HEK293 (cell line): ENCODE results near the gene FAM171A2.

Experiments
- CTCF ChIA-PET: fragments of 350-600 bp; formaldehyde crosslinking; extraction: SDS; loops from one replicate; lab custom pipeline; 2021; ENCODE audit warnings: antibody characterized with exemption; lab: Yijun Ruan, JAX
- POLR2A ChIA-PET: fragments of 300-600 bp; formaldehyde crosslinking; extraction: SDS; loops from one replicate; lab custom pipeline; 2020; ENCODE audit warnings: antibody characterized with exemption, inconsistent platforms; lab: Yijun Ruan, JAX
- H3K27ac ChIP-seq: fragments of 200-500 bp; sonication (Bioruptor generic); 2 replicates; pipeline ENCODE4 v1.5.1; 2014; ENCODE audit warnings: low read depth, low read length, control low read depth, inconsistent platforms; ENCODE audit errors: extremely low read depth
- H3K36me3 ChIP-seq, 2 experiments: fragments of 200-500 bp in 1 of 2; sonication (Bioruptor generic) in 1 of 2; 1 replicate in 1 of 2; 2 replicates in 1 of 2; pipeline ENCODE4 v1.5.1; 2014 to 2017; ENCODE audit warnings: inconsistent platforms in 2 of 2, low read length in 2 of 2; ENCODE audit not compliant: control insufficient read depth in 2 of 2, insufficient read depth in 1 of 2
- H3K4me1 ChIP-seq: fragments of 200-500 bp; sonication (Bioruptor generic); 2 replicates; pipeline ENCODE4 v1.5.1; 2014; ENCODE audit warnings: mild to moderate bottlenecking, low read length, inconsistent platforms; ENCODE audit not compliant: control insufficient read depth, insufficient read depth
- H3K4me3 ChIP-seq: 2 replicates; pipeline ENCODE4 v1.5.1; 2011; ENCODE audit warnings: low read depth, mild to moderate bottlenecking, control low read depth, low read length, moderate library complexity
- H3K9me3 ChIP-seq: fragments of 200-500 bp; sonication (Bioruptor generic); 2 replicates; pipeline ENCODE4 v1.5.1; 2014; ENCODE audit warnings: low read depth, low read length, inconsistent platforms; ENCODE audit not compliant: control insufficient read depth, insufficient read depth
- EGR2 ChIP-seq: fragments of 450-650 bp; formaldehyde crosslinking; IDR thresholded peaks from 2 replicates; pipeline ENCODE4 v1.5.1; 2016; ENCODE audit warnings: low read depth, missing biosample characterization, missing genetic modification characterization
- GLIS1 ChIP-seq: fragments of 450-650 bp; formaldehyde crosslinking; IDR thresholded peaks from 2 replicates; pipeline ENCODE4 v1.5.1; 2016; ENCODE audit warnings: missing biosample characterization, missing genetic modification characterization
- KLF7 ChIP-seq: fragments of 450-650 bp; formaldehyde crosslinking; IDR thresholded peaks from 2 replicates; pipeline ENCODE4 v1.5.1; 2016; ENCODE audit warnings: missing biosample characterization, missing genetic modification characterization, borderline replicate concordance
- RBAK ChIP-seq: fragments of 450-650 bp; formaldehyde crosslinking; IDR thresholded peaks from 2 replicates; pipeline ENCODE4 v1.5.1; 2016; ENCODE audit warnings: missing biosample characterization, missing genetic modification characterization
- SETDB1 ChIP-seq: IDR thresholded peaks from one replicate; pipeline ENCODE4 v1.6.1; 2017; ENCODE audit warnings: mild to moderate bottlenecking, low read length, moderate library complexity, mixed read lengths; ENCODE audit not compliant: insufficient read length
- SP2 ChIP-seq: fragments of 450-650 bp; formaldehyde crosslinking; IDR thresholded peaks from 2 replicates; pipeline ENCODE4 v1.5.1; 2016; ENCODE audit warnings: missing biosample characterization, missing genetic modification characterization
- ZBTB21 ChIP-seq: fragments of 450-650 bp; formaldehyde crosslinking; IDR thresholded peaks from 2 replicates; pipeline ENCODE4 v1.5.1; 2017; ENCODE audit warnings: missing biosample characterization, missing genetic modification characterization
- ZBTB8A ChIP-seq: fragments of 450-650 bp; formaldehyde crosslinking; IDR thresholded peaks from 2 replicates; pipeline ENCODE4 v1.5.1; 2016; ENCODE audit warnings: missing biosample characterization, missing genetic modification characterization
- ZFP69B ChIP-seq: fragments of 450-650 bp; formaldehyde crosslinking; IDR thresholded peaks from 2 replicates; pipeline ENCODE4 v1.5.1; 2016; ENCODE audit warnings: missing biosample characterization, missing genetic modification characterization
- ZNF2 ChIP-seq: fragments of 450-650 bp; formaldehyde crosslinking; IDR thresholded peaks from 2 replicates; pipeline ENCODE4 v1.5.1; 2016; ENCODE audit warnings: missing biosample characterization, missing genetic modification characterization
- ZNF211 ChIP-seq: fragments of 450-650 bp; formaldehyde crosslinking; IDR thresholded peaks from 2 replicates; pipeline ENCODE4 v1.5.1; 2016; ENCODE audit warnings: low read depth, missing biosample characterization, missing genetic modification characterization
- ZNF341 ChIP-seq: fragments of 450-650 bp; formaldehyde crosslinking; IDR thresholded peaks from 2 replicates; pipeline ENCODE4; 2016; ENCODE audit warnings: low read depth, missing biosample characterization, missing genetic modification characterization
- ZNF394 ChIP-seq: fragments of 450-650 bp; formaldehyde crosslinking; IDR thresholded peaks from 2 replicates; pipeline ENCODE4 v1.5.1; 2016; ENCODE audit warnings: missing biosample characterization, missing genetic modification characterization, mild to moderate bottlenecking, moderate library complexity, borderline replicate concordance
- ZNF398 ChIP-seq: fragments of 450-650 bp; formaldehyde crosslinking; IDR thresholded peaks from 2 replicates; pipeline ENCODE4 v1.5.1; 2017; ENCODE audit warnings: missing biosample characterization, missing genetic modification characterization
- ZNF501 ChIP-seq: fragments of 450-650 bp; formaldehyde crosslinking; IDR thresholded peaks from 2 replicates; pipeline ENCODE4 v1.5.1; 2016; ENCODE audit warnings: missing biosample characterization, missing genetic modification characterization
- ZNF518A ChIP-seq: fragments of 450-650 bp; formaldehyde crosslinking; conservative IDR thresholded peaks from 2 replicates; pipeline ENCODE4 v1.5.1; 2016; ENCODE audit warnings: low read depth, missing biosample characterization, missing genetic modification characterization
- ZNF558 ChIP-seq: fragments of 450-650 bp; formaldehyde crosslinking; IDR thresholded peaks from 2 replicates; pipeline ENCODE4 v1.5.1; 2016; ENCODE audit warnings: missing biosample characterization, missing genetic modification characterization
- ZNF600 ChIP-seq: fragments of 450-650 bp; formaldehyde crosslinking; IDR thresholded peaks from 2 replicates; pipeline ENCODE4 v1.5.1; 2016; ENCODE audit warnings: missing biosample characterization, missing genetic modification characterization
- ZNF677 ChIP-seq: fragments of 450-650 bp; IDR thresholded peaks from 2 replicates; pipeline ENCODE4 v1.5.0; 2018; ENCODE audit warnings: missing biosample characterization, mild to moderate bottlenecking, missing genetic modification characterization, moderate library complexity
- ZNF776 ChIP-seq: fragments of 450-650 bp; formaldehyde crosslinking; IDR thresholded peaks from 2 replicates; pipeline ENCODE4 v1.5.0; 2017; ENCODE audit warnings: missing biosample characterization, missing genetic modification characterization, borderline replicate concordance
- TF ChIP-seq, protein P1 (sequence below): fragments of 450-650 bp; formaldehyde crosslinking; IDR thresholded peaks from 2 replicates; pipeline ENCODE4 v1.5.1; 2016; ENCODE audit warnings: missing biosample characterization, missing genetic modification characterization
- TF ChIP-seq, protein P2 (sequence below): fragments of 450-650 bp; formaldehyde crosslinking; IDR thresholded peaks from 2 replicates; pipeline ENCODE4 v1.5.1; 2016; ENCODE audit warnings: missing biosample characterization, missing genetic modification characterization

FAM171A2 gene

DNA sequence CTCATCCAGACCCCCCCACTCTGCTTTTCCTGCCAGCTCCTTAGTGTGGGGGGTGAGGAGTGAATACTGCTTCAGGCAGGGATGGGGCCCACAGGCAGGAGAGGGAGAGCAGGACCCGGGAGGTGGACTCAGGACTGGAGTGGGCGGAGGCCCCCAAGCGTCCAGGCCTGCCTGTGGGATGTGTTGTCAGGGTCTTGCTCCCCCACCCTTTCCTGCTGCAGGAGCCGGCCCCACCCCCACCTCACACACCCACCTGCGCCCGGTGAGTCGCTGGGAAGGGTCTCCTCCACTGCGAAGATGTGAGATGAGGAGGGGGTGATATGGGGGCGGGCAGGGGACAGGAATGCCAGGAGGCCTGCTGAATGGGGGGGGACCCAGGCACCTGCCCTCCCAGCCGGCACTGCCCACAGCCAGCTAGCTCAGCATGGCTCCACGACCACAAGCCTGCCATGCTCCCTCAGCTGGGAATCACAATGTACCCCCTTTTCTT, 1.1 kb downstream of the FAM171A2 start (continued):
- TF ChIP-seq, protein P1, sequence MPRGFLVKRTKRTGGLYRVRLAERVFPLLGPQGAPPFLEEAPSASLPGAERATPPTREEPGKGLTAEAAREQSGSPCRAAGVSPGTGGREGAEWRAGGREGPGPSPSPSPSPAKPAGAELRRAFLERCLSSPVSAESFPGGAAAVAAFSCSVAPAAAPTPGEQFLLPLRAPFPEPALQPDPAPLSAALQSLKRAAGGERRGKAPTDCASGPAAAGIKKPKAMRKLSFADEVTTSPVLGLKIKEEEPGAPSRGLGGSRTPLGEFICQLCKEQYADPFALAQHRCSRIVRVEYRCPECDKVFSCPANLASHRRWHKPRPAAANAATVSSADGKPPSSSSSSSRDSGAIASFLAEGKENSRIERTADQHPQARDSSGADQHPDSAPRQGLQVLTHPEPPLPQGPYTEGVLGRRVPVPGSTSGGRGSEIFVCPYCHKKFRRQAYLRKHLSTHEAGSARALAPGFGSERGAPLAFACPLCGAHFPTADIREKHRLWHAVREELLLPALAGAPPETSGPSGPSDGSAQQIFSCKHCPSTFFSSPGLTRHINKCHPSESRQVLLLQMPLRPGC (tag by site-specific recombination) = no peak
- TF ChIP-seq SETDB1 (no peak), ZNF2 (tag by site-specific recombination) (no peak), ZNF518A (tag by site-specific recombination) (no peak), ZNF677 (no peak), ZFP69B (tag by site-specific recombination) (peak; percentile 87), ZNF776 (tag by site-specific recombination) (no peak), RBAK (no peak), ZNF600 (tag by site-specific recombination) (no peak), ZNF341 (tag by site-specific recombination) (peak; percentile 18)
- TF ChIP-seq, protein P2, sequence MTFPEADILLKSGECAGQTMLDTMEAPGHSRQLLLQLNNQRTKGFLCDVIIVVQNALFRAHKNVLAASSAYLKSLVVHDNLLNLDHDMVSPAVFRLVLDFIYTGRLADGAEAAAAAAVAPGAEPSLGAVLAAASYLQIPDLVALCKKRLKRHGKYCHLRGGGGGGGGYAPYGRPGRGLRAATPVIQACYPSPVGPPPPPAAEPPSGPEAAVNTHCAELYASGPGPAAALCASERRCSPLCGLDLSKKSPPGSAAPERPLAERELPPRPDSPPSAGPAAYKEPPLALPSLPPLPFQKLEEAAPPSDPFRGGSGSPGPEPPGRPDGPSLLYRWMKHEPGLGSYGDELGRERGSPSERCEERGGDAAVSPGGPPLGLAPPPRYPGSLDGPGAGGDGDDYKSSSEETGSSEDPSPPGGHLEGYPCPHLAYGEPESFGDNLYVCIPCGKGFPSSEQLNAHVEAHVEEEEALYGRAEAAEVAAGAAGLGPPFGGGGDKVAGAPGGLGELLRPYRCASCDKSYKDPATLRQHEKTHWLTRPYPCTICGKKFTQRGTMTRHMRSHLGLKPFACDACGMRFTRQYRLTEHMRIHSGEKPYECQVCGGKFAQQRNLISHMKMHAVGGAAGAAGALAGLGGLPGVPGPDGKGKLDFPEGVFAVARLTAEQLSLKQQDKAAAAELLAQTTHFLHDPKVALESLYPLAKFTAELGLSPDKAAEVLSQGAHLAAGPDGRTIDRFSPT (tag by site-specific recombination) = peak; percentile 57; the same call in 1 of the 2 replicates

GRCh38 chr17:44361292-44362260, 2.1 kb downstream of the FAM171A2 start:
- peak overlapping the region; percentile 45; the same call in 1 of the 2 replicates for H3K27ac ChIP-seq
- H3K4me1 ChIP-seq = peaks cover 21% of the 10 kb centered on the region
- no peak overlapping the region for H3K4me3 ChIP-seq
- peaks cover 0 to 14% of the 10 kb centered on the region in 2 experiments; a peak in 2 of 3 replicates for H3K36me3 ChIP-seq
- ChIA-PET CTCF (interaction anchor here (0.5 to 4.5 kb wide), 10 partner anchors 11 to 320 kb away, joined by 3 to 21 read pairs (median 4); partner anchors contain the start of gene GRN), POLR2A (interaction anchor here (0.6 to 4.7 kb wide), 2 partner anchors 17 to 238 kb away, joined by 3 to 23 read pairs; partner anchors contain the start of genes GRN and HDAC5)
- H3K9me3 ChIP-seq = no peaks in the 10 kb centered on the region
- TF ChIP-seq ZNF341 (tag by site-specific recombination) = peak; percentile 90
- TF ChIP-seq ZNF501 (tag by site-specific recombination) = no peak
- no peak for TF ChIP-seq ZNF558 (tag by site-specific recombination)
- TF ChIP-seq ZNF211 (tag by site-specific recombination) = no peak
- peak; percentile 38 for TF ChIP-seq GLIS1
- TF ChIP-seq ZNF398 = peak; percentile 70
- TF ChIP-seq SP2 = 0 out of 2 replicates have a peak, but pooled peaks have one; percentile 20
- TF ChIP-seq ZBTB21 (tag by site-specific recombination) = no peak
- no peak for TF ChIP-seq ZBTB8A (tag by site-specific recombination)
- no peak for TF ChIP-seq EGR2
- peak; percentile 77; the same call in 1 of the 2 replicates for TF ChIP-seq ZNF394 (tag by site-specific recombination)
- no peak for TF ChIP-seq KLF7 (tag by site-specific recombination)
- TF ChIP-seq ZNF600 (tag by site-specific recombination) = peak; percentile 73; the same call in 1 of the 2 replicates
